NCI-H2227 treated with DMSO at 0.1 percent for 48 hours (cell line): ENCODE measurements around the gene UAP1.

ENCODE experiments used
- DNase-seq: peaks from one replicate; lab custom pipeline; 2025; lab: John Stamatoyannopoulos, UW

Gene UAP1

DNA sequence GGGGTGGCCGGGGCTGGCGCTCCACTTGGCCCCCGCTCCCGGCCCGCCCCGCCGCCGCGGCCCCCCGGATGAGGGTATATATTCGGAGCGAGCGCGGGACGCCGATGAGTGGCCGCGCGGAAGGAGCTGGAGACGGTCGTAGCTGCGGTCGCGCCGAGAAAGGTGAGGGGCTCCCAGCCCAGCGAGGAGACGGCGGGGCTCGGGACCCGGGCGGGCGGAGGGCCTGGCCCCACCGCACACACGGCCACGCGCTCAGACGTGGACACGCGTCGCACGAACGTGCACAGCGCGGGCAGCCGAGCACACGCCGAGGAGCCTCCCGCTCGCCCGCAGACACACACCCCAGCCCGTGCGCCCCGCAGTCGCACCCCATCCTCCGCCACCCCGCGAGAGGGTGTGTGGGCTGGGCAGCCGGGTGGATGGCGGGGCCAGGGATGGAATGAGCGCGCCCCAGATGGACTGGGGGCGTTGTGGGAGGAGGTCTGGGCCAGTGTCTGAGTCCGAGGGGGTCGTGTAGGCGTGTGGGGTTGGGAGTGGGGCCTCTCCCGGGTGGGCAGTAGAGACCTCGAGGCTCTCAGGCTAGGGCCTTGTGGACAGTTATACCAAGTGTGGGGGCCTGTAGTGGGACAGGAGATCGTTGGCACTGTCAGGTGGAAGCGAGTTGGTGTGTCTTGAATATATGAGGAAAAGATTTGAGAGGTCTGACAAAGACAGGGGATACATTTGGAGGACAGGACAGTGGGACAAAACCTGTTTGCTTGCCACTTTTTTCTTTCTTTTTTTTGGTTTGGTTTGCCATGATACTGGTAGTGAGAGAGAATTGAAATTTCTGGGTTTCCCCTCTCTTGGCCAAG, at the start of gene UAP1:
Gene UAP1, plus strand, starts transcription at position 107 of the 854 bp plus-strand sequence. CDS start 4,347 bp downstream, outside the sequence.
- no peak for DNase-seq

DNA sequence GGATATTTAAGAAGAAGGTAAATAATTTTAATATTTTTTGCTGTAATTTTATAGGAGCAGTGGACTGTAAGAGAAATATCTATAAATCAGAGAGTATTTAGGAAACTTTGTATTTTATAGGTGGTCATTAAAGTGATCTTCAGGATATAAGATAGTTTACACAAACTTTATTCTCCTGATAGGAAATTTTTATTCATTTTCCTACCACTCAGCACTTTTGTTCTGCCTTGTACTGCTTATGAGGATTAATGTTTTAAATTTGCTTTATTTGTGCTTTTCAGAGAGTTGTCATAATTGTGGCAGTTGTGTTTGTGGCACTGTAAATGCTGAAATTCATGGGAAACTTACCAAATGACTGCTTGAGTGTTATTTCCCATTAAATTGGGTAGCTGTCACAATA, 34.2 kb upstream of the UAP1 start:
- no peak for DNase-seq

GRCh38 chr1:162530307-162530987, 31.1 kb upstream of the UAP1 start:
- DNase-seq, result no peak

- no peak for DNase-seq
These were observed 30.6 kb upstream of the UAP1 start for GRCh38 chr1:162530988-162531319.

GRCh38 chr1:162535501-162535900, 26.0 kb upstream of the UAP1 start:
- DNase-seq, result no peak

DNA sequence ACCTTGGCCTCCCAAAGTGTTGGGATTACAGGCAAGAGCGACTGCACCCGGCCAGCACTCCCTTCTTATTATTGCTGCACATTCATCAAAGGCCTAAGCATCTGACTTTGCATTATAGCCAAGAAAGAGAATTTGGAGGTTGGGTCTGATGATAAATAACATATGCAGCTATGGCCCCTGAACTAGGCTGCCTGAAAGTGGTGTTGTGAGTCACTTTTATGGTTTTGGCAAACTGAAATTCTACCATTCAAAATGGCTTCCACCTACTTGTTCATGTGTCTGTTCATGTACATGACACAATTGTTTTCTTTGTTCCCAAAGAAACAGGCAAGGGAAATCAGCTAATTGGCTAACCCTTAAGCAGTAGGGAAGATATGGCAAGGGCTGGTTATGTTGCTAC, 25.0 kb upstream of the UAP1 start:
- no peak for DNase-seq

- no peak for DNase-seq
These were observed 24.3 kb upstream of the UAP1 start for GRCh38 chr1:162537216-162537615.

GRCh38 chr1:162538815-162539431, 22.6 kb upstream of the UAP1 start:
- DNase-seq, result no peak

DNA sequence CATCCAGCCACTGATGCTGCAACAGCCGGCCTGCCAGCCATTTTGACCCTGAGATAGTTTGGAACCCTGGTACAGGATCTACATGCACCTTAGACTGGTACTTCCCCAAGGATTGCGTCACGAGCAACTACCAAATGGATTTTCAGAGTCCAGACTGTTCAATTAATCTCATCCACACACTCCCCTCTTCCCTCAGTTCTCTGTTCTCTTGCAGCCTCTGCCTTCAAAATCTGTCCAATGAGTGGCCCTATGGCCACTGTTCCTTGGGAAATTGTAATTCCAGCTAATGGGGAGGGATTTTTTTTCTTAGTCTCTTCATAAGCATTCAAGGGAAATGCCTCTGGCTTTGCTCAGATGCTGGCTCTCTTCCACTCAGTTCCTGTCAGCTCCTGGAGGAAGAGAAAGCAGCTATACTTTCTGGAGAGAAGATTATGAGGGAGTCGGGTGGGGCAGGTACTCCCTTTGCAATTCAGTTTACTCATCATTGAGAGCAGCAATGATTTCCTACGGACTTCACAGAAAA, 19.8 kb upstream of the UAP1 start:
- no peak for DNase-seq

DNA sequence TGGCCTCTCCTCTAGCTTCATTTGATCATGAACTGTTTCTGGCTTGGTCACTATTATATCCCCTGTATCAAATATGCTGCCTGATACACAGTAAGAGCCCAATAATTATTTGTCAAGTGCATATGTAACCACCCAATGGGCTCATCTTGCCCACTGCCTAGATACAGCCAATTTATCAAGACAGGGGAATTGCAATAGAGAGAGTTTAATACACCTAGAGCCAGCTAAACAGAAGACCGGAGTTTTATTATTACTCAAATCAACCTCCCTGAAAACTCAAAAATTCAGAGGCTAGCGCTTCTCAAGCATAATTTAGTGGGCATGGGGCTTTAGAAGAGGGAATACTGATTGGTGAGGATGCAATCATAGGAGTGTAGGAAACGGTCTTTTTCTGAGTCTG, 18.3 kb upstream of the UAP1 start:
- no peak for DNase-seq

DNA sequence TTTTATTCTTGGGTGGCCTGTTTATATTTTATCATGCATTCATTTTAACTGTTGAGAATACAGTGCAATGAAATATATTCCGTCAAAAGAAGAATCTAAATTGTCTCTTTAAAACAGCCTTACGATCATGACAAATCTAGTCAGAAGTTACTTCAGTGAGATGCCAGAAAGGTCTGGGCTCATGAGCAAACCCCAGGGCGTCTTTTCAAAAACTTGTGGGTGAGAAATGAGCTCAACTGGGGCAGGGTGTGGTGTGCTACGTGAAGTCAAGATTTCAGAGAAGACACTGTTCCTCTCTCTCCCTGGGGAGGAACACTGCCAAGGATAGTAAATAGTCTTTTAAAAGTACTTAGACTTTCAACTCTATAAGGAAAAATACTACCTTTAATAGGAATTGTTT, 13.4 kb upstream of the UAP1 start:
- DNase-seq, result no peak

DNA sequence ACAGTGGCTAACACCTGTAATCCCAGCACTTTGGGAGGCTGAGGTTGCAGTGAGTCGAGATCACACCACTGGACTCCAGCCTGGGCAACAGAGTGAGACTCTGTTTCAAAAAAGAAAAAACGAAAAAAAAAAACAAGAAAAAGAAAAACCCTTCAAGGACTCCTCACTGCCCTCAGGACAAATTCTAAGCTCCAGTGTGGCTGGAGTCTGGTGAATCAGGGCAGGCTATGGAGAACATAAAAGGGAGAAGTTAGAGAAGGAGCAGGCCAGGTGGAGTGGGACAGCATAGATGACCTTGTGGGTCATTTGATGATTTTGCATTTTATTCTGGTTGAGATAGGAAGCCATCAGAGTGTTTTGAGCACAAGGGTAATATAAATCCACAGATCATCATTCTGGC, 12.5 kb upstream of the UAP1 start:
- no peak for DNase-seq

DNA sequence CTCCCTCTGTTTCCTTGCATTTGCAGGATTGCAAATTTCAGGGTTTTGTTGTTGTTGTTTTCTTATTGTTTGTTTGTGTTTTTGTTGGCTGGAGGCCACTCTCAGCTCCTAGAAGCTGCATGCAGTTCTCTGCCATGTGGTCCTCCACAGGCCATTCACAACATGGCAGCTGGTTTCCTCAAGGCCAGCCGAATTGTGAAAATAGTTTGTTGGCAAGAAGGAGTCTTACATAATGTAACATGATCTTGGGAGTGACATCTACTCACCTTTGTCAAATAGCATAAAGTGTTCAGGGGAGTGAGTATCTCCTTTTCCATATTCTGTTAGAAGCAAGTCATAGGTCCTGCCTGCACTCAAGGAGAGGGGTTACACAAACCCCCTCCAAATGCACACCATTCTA, 10.6 kb upstream of the UAP1 start:
- no peak for DNase-seq

DNA sequence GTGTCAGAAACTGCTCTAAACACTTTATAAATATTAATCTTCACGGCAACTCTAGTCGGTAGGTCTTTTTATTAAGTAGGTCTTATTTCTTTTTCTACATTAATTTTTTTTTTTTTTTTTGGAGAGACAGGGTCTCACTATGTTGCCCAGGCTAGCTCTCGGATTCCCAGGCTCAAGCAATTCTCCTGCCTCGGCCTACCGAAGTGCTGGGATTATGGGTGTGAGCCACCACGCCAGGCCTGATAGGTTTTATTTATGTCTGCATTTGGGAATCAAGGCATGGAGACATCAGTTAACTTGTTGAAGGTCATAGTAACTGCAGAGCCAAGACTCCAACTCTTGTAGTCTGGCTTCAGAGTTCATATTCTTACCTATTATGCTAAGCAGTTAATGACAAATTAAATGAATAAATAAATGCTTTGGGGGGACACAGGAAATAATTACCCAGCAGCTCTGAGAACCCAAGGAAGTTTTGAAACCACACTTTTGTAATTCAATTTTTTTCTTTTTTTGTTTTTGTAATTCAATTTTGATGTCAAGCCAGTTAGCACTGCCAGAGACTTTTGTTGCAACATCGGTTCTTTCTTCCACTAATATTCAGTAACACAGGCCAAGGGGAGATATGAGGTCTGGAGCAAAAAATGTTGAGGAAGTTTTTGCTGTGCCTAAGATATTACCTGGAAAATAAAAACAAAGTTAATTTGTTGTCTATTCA, 9.4 kb upstream of the UAP1 start:
- no peak for DNase-seq

DNA sequence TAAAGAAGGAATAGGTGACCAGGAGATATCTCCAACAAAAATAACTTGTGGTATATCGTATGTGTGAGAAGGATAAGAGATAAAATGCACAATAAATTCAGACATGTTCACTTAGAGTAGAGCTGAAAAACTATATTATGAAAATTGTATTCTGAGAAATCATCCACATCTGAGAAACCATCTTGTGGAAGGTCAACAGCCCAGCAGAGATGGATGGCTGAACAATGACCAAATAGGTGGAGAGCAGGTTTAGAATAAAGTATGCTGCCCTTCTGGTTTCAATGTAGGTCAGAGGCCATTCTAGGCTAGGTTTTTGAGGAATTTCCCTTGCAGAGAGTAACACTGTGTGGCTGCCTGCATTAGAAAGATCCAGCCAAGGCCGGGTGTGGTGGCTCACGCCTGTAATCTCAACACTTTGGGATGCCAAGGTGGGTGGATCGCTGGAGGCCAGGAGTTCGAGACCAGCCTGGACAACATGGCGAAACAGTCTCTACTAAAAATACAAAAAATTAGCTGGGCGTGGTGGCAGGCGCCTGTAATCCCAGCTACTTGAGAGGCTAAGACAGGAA, 8.8 kb upstream of the UAP1 start:
- DNase-seq, result no peak

DNA sequence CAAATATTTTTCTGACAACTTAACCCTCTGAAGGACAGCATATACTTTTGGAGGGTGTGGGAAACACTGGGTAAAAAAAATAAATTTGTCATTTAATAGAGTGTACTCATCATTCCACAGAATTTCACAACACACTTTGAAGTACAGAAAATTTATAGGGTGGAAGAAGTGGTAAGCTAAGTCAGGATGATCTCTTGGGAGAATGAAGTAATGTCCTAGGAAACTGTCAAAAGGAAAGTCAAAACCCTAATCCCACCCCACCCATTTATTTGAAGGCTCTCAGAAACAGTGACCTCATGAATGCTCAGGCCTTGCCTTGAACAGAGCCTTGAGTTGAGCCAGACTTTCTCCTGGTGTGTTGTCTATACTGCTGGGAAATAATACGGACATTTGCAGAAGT, 7.3 kb upstream of the UAP1 start:
- DNase-seq, result no peak

DNA sequence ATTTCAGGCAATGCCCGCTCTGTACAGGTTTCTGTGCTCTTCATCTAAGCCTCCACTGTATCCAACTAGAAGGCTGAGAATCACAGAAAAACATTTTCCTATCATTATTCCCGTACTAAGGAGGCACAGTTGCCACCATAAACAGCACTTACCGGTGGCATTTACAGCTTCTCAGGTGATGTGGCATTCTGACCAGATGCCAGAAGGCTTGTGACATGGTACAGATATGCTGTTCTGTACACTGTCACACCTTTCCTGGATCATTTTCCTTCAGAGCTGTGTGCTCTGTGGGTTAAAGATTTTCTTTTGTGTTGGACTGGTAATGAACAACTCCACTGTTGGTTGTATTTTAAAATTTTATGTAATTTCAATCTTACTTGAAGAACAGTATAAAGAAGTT, 4.0 kb upstream of the UAP1 start:
- DNase-seq, result no peak

DNA sequence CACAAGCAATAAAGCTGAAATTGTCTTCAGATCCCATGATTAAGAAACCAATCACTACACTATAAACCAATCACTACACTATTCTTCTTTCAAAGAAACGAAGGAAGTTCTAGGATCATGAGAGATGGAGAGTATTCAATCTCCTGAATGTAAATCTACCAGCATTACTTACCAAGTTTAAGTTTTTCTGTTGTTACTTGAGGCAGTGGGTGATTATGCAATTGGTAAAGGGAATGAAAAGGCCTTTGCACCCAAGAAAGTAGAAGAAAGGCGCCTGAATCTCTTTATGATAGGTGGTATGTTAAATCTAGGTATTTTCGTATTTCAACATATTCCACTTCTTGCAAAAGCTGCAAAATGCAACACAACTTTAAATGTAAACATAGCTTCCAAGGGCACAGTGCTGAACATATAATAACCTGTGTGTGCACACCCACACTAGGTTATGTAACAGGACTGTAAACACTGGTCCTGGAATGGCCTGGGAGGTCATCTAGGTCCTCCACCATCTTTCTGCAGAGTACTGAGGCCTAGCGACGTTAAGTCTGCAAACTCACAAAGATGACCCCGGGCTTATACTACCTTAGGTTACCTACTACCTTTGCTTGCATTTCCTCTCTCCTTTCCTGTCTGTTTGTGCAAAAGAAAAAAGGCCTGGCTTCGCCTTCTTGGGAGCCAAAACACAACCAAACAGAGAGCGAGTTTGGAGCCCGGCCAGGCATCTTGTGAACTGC, 1.1 kb upstream of the UAP1 start:
- no peak for DNase-seq

DNA sequence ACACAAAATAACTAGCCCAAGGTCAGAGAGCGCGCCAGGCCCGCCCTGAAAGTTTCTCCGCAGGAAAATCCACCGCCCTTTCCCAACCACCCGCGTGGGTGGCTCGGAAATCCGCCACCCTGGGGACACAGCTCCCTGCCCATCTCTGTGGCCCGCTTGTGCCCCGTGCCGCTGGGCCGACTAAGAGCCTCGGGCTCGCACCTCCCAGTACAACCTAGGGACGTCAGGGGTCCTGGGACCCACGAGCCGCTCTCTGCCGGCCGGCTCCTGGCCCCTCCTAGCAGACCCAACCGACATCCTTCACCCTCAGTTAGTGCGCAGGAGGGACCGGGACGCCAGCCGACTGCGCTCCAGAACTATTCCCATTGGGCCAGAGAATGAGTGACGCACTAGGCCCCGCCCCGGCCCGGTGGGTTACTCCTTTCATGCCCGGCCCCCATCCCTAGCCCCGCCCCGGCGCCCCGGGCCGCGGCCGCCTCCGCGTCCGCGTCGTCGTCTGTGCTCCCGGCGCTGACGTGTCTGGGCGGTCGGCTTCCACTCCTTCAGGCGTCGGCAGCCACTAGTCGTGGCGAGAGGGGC, 396 bp upstream of the UAP1 start:
- DNase-seq, result peak; percentile 98

DNA sequence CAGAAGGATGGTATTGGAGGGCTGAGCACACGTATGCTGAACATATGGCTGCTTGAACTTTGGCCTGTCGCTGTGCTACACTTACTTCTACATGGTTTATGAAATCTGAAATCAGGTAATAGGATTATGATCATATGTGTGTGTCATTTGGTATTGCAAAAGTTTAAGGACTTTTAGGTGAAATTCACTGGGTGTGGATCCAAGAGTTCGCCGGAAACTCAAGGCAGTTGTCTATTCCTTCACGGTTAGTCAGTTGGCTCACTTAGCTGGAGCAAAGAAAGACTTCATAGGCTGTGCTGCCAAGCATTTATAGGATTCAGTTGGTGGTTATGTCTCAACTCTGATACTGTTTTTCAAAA, 927 bp downstream of the UAP1 start:
- no peak for DNase-seq

DNA sequence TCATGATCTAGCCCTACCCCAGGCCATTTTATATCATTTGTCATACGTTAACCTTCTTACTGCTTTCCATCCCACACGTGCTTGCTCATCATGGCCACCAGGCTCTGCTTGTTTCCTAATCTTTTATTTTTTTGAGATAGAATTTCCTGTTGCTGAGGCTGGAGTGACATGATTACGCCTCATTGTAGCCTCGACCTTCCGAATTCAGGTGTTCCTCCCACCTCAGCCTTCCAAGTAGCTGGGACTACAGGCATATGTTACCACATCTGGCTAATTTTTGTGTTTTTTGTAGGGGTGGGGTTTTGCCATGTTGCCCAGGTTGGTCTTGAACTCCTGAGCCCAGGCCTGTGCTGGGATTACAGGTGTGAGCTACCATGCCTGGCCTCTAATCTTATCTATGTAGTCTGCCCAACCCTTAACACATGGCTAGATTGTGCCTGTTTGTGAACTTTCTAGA, 3.3 kb downstream of the UAP1 start:
- no peak for DNase-seq
